ENCODE measurements around the gene DOC2A. TPM values are rescaled to one million over a fixed set of nuclear protein-coding genes. Genes with fewer than 3 reads are reported as not detected.

The DOC2A gene
- total and polyA plus RNA-seq, 9 of the 15 experiments (the other 6 are each of a cell fraction or from before 2014, with no cell fraction given), result 0.03 to 0.38 (median 0.28) TPM; not detected in 1

DNA sequence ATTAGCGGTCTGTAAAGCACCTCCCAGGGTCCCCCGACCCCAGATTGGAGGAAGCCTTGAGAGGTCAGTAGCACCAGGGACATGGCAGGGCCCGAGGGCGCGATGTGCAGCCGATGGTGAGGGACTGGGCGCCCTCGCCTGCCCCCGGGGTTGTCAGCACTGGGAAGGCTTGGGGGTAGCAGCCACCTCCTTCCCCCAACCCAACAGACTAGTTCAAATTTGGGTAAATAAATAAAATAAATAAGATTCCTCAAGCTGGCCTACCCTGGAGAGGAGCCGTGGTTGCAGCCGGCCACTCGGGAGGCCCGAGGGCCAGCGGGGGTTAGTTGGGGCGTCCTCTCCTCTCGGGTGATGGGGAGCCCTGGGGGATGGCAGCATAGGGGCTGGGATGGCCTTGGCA is 13.6 kb upstream of the DOC2A start:
- CTCF ChIA-PET (ENCODE audit: low intra/inter-chr PET ratio), result no interaction called here
- Histone ChIP-seq H4K20me1 (replicated peaks; ENCODE audit: control insufficient read depth, insufficient read depth, low read length) (peaks cover 10% of the 10 kb centered on the region; the same call in 1 of the 2 replicates), H3K4me2 (ENCODE audit: insufficient read depth, low read length) (no peak overlapping the region), H3K27me3 (ENCODE audit: control insufficient read depth in 2 of 2, insufficient read depth in 2 of 2, low read length in 2 of 2) (peaks cover 10 to 69% of the 10 kb centered on the region in 2 experiments), H3K36me3 (ENCODE audit: control insufficient read depth, insufficient read depth, low read length) (no peaks in the 10 kb centered on the region), H3K4me1 (replicated peaks in 1 of 2; ENCODE audit: control insufficient read depth in 2 of 2, insufficient read depth in 2 of 2, low read length in 2 of 2) (peaks cover 0 to 26% of the 10 kb centered on the region in 2 experiments; a peak in 3 of 5 replicates), H3K27ac (ENCODE audit: extremely low read depth, low read depth, low read length) (no peak overlapping the region), H2AFZ (ENCODE audit: low read depth, low read length) (no peak overlapping the region), H3K4me3 (no peak overlapping the region), H3K9ac (ENCODE audit: insufficient read depth in 1 of 2, low read depth in 2 of 2, low read length in 2 of 2) (no peak overlapping the region), H3K9me1 (ENCODE audit: control insufficient read depth, insufficient read depth, low read length) (peaks cover 4% of the 10 kb centered on the region), H3K79me2 (ENCODE audit: control insufficient read depth, insufficient read depth, low read length) (no peaks in the 10 kb centered on the region), H3K9me3 (replicated peaks; ENCODE audit: control insufficient read depth, insufficient read depth, low read depth, low read length) (no peaks in the 10 kb centered on the region)
- in situ Hi-C loops (cut with MboI) (loop anchor here (10.0 kb wide), 1 partner anchor 330 kb away; no protein-coding TSS in a partner anchor), intact Hi-C loops (cut with micrococcal nuclease) (loop anchor here (5.0 to 10.0 kb wide), 2 partner anchors 210 to 322 kb away; partner anchors contain the start of genes PAGR1 and PRRT2)
- ATAC-seq (no peak), FAIRE-seq (no peak), DNase-seq (ENCODE audit: extremely low read depth in 1 of 4, low spot score in 3 of 4) (no peak)
- POLR2A ChIA-PET, result no interaction called here
- no TSS peak for BruUV-seq (replicated peaks)
- TF ChIP-seq RB1 (IDR thresholded peaks at IDR 0.05; ENCODE audit: low read depth) (no peak), ZNF121 (CRISPR knock-in tag; conservative IDR thresholded peaks at IDR 0.05) (no peak), EP400 (IDR thresholded peaks at IDR 0.05) (no peak)
- WGBS (ENCODE audit: insufficient coverage, low coverage, missing lambda C conversion rate), result 2% methylated on average over 16 of the region's 16 CpGs

DNA sequence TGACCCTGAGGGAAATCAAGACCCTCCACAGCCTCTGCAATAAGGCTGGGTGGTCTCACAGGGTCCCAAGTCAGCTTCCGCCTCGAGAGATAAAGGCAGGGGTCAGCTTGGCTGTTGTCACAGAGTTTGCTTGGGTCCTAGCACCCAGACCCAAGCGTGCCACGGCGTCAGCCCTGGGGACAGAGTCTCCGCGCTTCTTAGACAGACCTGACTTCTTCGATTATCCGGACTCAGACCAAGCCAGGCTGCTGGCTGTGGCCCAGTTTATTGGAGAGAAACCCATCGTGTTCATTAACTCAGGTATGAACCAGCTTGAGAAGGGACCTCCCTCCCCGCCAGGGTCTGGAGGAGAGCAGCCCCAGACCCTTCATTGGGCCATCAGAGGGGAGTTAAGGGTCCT is 12.8 kb upstream of the DOC2A start:
- Histone ChIP-seq H3K4me3 (no peak overlapping the region), H3K79me2 (ENCODE audit: control insufficient read depth, insufficient read depth, low read length) (no peaks in the 10 kb centered on the region), H3K27ac (ENCODE audit: extremely low read depth, low read depth, low read length) (no peak overlapping the region), H3K9ac (ENCODE audit: insufficient read depth in 1 of 2, low read depth in 2 of 2, low read length in 2 of 2) (no peak overlapping the region; a peak in 1 of 4 replicates), H2AFZ (ENCODE audit: low read depth, low read length) (no peak overlapping the region), H3K9me1 (ENCODE audit: control insufficient read depth, insufficient read depth, low read length) (peaks cover 4% of the 10 kb centered on the region), H3K36me3 (ENCODE audit: control insufficient read depth, insufficient read depth, low read length) (no peaks in the 10 kb centered on the region), H3K4me1 (replicated peaks in 1 of 2; ENCODE audit: control insufficient read depth in 2 of 2, insufficient read depth in 2 of 2, low read length in 2 of 2) (peaks cover 0 to 19% of the 10 kb centered on the region in 2 experiments; a peak in 3 of 5 replicates), H3K9me3 (replicated peaks; ENCODE audit: control insufficient read depth, insufficient read depth, low read depth, low read length) (no peaks in the 10 kb centered on the region), H4K20me1 (replicated peaks; ENCODE audit: control insufficient read depth, insufficient read depth, low read length) (0 out of 2 replicates have a peak, but pooled peaks cover 4% of the 10 kb centered on the region), H3K27me3 (ENCODE audit: control insufficient read depth in 2 of 2, insufficient read depth in 2 of 2, low read length in 2 of 2) (peaks cover 8 to 60% of the 10 kb centered on the region in 2 experiments), H3K4me2 (ENCODE audit: insufficient read depth, low read length) (no peak overlapping the region)
- POLR2A ChIA-PET, result interaction anchor here (1.0 kb wide), 1 partner anchor 114 kb away, joined by 3 read pairs; no protein-coding TSS in a partner anchor
- FAIRE-seq, result no peak
- WGBS (ENCODE audit: insufficient coverage, low coverage, missing lambda C conversion rate), result 13% methylated on average over 9 of the region's 11 CpGs
- no peak for ATAC-seq
- in situ Hi-C loops (cut with MboI), result loop anchor here (10.0 kb wide), 1 partner anchor 329 kb away; no protein-coding TSS in a partner anchor
- CTCF ChIA-PET (ENCODE audit: low intra/inter-chr PET ratio), result no interaction called here
- intact Hi-C loops (cut with micrococcal nuclease), result loop anchor here (5.0 to 10.0 kb wide), 2 partner anchors 209 to 321 kb away; partner anchors contain the start of genes PAGR1 and PRRT2
- no peak for DNase-seq (ENCODE audit: extremely low read depth in 1 of 4, low spot score in 3 of 4)
- BruUV-seq (replicated peaks), result no TSS peak
- TF ChIP-seq, protein P1, sequence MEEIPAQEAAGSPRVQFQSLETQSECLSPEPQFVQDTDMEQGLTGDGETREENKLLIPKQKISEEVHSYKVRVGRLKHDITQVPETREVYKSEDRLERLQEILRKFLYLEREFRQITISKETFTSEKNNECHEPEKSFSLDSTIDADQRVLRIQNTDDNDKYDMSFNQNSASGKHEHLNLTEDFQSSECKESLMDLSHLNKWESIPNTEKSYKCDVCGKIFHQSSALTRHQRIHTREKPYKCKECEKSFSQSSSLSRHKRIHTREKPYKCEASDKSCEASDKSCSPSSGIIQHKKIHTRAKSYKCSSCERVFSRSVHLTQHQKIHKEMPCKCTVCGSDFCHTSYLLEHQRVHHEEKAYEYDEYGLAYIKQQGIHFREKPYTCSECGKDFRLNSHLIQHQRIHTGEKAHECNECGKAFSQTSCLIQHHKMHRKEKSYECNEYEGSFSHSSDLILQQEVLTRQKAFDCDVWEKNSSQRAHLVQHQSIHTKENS (CRISPR knock-in tag; IDR thresholded peaks at IDR 0.05), result no peak
- TF ChIP-seq NCOA1 (IDR thresholded peaks at IDR 0.05; ENCODE audit: low read depth) (no peak), SLC30A9 (CRISPR knock-in tag; IDR thresholded peaks at IDR 0.05) (no peak), GTF2A2 (tag; IDR thresholded peaks at IDR 0.05) (no peak), NCOA6 (IDR thresholded peaks at IDR 0.05) (no peak), ZC3H4 (CRISPR knock-in tag; IDR thresholded peaks at IDR 0.05; ENCODE audit: borderline replicate concordance) (no peak)
- TF ChIP-seq, protein P2, sequence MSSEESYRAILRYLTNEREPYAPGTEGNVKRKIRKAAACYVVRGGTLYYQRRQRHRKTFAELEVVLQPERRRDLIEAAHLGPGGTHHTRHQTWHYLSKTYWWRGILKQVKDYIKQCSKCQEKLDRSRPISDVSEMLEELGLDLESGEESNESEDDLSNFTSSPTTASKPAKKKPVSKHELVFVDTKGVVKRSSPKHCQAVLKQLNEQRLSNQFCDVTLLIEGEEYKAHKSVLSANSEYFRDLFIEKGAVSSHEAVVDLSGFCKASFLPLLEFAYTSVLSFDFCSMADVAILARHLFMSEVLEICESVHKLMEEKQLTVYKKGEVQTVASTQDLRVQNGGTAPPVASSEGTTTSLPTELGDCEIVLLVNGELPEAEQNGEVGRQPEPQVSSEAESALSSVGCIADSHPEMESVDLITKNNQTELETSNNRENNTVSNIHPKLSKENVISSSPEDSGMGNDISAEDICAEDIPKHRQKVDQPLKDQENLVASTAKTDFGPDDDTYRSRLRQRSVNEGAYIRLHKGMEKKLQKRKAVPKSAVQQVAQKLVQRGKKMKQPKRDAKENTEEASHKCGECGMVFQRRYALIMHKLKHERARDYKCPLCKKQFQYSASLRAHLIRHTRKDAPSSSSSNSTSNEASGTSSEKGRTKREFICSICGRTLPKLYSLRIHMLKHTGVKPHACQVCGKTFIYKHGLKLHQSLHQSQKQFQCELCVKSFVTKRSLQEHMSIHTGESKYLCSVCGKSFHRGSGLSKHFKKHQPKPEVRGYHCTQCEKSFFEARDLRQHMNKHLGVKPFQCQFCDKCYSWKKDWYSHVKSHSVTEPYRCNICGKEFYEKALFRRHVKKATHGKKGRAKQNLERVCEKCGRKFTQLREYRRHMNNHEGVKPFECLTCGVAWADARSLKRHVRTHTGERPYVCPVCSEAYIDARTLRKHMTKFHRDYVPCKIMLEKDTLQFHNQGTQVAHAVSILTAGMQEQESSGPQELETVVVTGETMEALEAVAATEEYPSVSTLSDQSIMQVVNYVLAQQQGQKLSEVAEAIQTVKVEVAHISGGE (CRISPR knock-in tag; IDR thresholded peaks at IDR 0.05), result no peak
